AG09309 (cell line): Measurements from ENCODE around the gene NFE2.

ENCODE experiments used
- DNase-seq: peaks from one replicate; pipeline ENCODE4 v3.0.0-alpha.2; 2010; ENCODE audit warnings: low read depth
- H3K4me3 ChIP-seq: 2 replicates; pipeline ENCODE4 v1.5.1; 2011; ENCODE audit warnings: mild to moderate bottlenecking, low read depth, low read length, moderate library complexity; ENCODE audit not compliant: control insufficient read depth
- CTCF ChIP-seq: IDR thresholded peaks from 2 replicates; pipeline ENCODE4 v1.5.1; 2011; ENCODE audit warnings: mild to moderate bottlenecking, low read depth, low read length, inconsistent platforms; ENCODE audit not compliant: insufficient read depth, control insufficient read depth; ENCODE audit errors: missing control alignments

NFE2 gene

GRCh38 chr12:54337854-54338650 lies 37.2 kb upstream of the NFE2 start:
- H3K4me3 ChIP-seq = no peak overlapping the region
- no peak for DNase-seq
- TF ChIP-seq CTCF = no peak

DNA sequence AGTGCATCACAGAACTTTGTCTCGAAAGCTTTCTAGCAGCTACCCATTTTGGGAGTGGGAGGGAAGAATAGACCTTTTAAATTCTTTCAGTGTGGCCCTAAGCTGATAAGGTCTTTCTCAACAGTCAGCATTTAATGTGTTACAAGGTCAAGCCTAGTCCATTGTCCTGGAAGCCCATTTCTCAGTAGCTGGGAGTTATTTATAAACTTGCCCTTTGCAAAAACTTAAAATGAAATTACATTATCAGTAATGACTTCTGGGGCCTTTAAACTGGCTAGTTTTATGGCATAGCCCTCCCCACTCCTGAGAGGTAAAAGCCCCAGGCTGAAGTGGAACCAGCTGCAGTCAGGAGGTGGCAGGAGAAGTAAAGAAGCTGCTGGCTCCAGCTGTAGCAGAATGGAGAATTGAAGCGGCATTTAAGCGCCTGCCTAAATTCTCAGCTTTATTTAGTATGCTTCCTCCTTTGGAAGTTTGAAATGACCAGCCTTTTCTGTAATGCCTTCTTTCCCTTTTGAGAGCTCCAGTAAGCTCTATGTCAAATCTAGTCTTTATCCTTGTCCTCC lies 36.5 kb upstream of the NFE2 start:
- no peak overlapping the region for H3K4me3 ChIP-seq
- TF ChIP-seq CTCF = peak; percentile 22
- DNase-seq = no peak

DNA sequence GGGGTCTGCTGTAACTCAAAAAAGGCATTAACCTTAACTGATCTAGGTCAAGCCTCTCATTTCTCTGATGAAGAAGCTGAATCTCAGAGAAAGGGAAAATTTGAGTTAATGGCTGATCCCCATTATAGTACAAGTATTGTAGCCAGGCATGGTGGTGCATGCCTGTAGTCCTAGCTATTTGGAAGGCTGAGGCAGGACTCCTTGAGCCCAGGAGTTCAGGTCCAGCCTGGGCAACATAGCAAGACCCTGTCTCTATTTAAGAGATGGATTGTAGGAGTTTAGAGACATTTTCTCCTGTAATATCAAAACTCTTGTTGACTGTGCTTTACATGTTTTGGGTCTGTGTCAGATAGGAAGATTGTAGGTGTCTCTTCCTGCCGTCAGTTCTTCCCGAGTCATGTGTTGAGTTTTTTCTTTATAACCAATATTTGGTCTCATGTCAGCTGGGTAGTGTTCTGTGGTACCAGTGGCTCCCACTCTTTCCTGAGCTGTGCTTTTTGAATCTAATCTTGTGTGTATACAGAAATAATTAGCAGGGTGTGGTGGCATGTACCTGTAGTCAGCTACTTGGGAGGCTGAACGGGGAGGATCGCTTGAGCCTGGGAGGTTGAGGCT lies 32.7 kb upstream of the NFE2 start:
- no peak for DNase-seq
- no peak for TF ChIP-seq CTCF
- no peak overlapping the region for H3K4me3 ChIP-seq

GRCh38 chr12:54331461-54331860 lies 30.6 kb upstream of the NFE2 start:
- no peak for TF ChIP-seq CTCF
- DNase-seq = no peak
- H3K4me3 ChIP-seq = no peak overlapping the region

GRCh38 chr12:54330442-54330841 lies 29.6 kb upstream of the NFE2 start:
- no peak overlapping the region for H3K4me3 ChIP-seq
- DNase-seq = no peak
- no peak for TF ChIP-seq CTCF

DNA sequence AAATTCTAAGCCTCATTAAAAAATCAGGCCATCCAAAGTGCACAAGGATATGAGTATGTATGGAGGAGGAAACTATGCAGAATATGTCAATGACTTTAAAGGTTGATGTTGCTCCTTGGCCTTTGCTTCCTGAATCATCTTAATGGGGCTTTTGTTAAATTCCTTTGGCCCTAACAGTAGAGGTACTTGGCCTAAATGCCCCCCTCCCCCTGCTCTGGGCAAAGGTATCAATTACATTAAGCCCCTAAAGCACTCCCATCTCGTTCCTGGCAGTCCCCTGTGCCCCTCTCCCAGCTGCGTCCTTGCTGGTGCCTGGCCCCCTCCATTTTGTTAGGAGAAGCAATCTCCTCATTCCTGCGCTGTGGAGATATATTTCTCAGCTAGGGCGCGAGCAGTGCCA lies 28.9 kb upstream of the NFE2 start:
- TF ChIP-seq CTCF = no peak
- H3K4me3 ChIP-seq = no peak overlapping the region
- DNase-seq = no peak
